CD14-positive monocyte (primary cell): ENCODE results near the gene MALL. TPM values are rescaled to one million over a fixed set of nuclear protein-coding genes. Genes with fewer than 3 reads are reported as not detected.

Experiments used
- DNase-seq, 3 donors: peaks; one replicate each; pipeline ENCODE4 v3.0.0-alpha.2; 2011 to 2022
- H2AFZ ChIP-seq: 2 replicates; pipeline ENCODE4 v1.6.0; 2012; ENCODE audit warnings: mild to moderate bottlenecking, low read depth, low read length, inconsistent platforms; ENCODE audit not compliant: insufficient read depth, poor library complexity, severe bottlenecking
- H3K27ac ChIP-seq, 2 donors: 1 replicate in 1 of 2; 2 replicates in 1 of 2; pipeline ENCODE4 v1.5.1; 2012 to 2013; ENCODE audit warnings: low read length in 2 of 2, control low read depth in 1 of 2, inconsistent platforms in 1 of 2, low read depth in 1 of 2, mild to moderate bottlenecking in 1 of 2
- H3K27me3 ChIP-seq, 2 donors: one replicate each; pipeline versions ENCODE4 v1.6.0 to v1.6.1; 2011 to 2013; ENCODE audit warnings: low read length in 2 of 2; ENCODE audit not compliant: control insufficient read depth in 2 of 2, insufficient read depth in 2 of 2
- H3K36me3 ChIP-seq, 2 donors: replicated peaks in 1 of 2; 1 replicate in 1 of 2; 2 replicates in 1 of 2; pipeline versions ENCODE4 v1.5.1 to v1.6.1; 2012 to 2013; ENCODE audit warnings: low read length in 2 of 2, control low read depth in 1 of 2, inconsistent platforms in 1 of 2, mild to moderate bottlenecking in 1 of 2; ENCODE audit not compliant: insufficient read depth in 2 of 2, control insufficient read depth in 1 of 2
- H3K4me1 ChIP-seq, 2 donors: 1 replicate in 1 of 2; 2 replicates in 1 of 2; pipeline versions ENCODE4 v1.5.1 to v1.6.1; 2012 to 2013; ENCODE audit warnings: low read length in 2 of 2, control low read depth in 1 of 2, inconsistent platforms in 1 of 2, mild to moderate bottlenecking in 1 of 2, moderate library complexity in 1 of 2; ENCODE audit not compliant: insufficient read depth in 2 of 2, control insufficient read depth in 1 of 2
- H3K4me2 ChIP-seq: replicated peaks from 2 replicates; pipeline ENCODE3; 2012; ENCODE audit warnings: low read length, moderate library complexity, mild to moderate bottlenecking; ENCODE audit not compliant: poor library complexity, severe bottlenecking; ENCODE audit errors: extremely low read depth
- H3K4me3 ChIP-seq, 3 experiments: fragments of 200-600 bp in 1 of 3; sonication (generic) in 1 of 3; replicated peaks in 1 of 3; 1 replicate in 2 of 3; 2 replicates in 1 of 3; pipeline ENCODE4 v1.5.1; 2011 to 2013; ENCODE audit warnings: low read length in 3 of 3, mild to moderate bottlenecking in 3 of 3, control low read depth in 2 of 3, low read depth in 2 of 3, inconsistent platforms in 1 of 3, moderate library complexity in 1 of 3
- H3K79me2 ChIP-seq: 2 replicates; pipeline ENCODE4 v1.6.0; 2012; ENCODE audit warnings: mild to moderate bottlenecking, control low read depth, inconsistent platforms, low read length, moderate library complexity; ENCODE audit not compliant: insufficient read depth
- H3K9ac ChIP-seq: 2 replicates; pipeline ENCODE4 v1.6.0; 2017; ENCODE audit warnings: low read length, mild to moderate bottlenecking; ENCODE audit not compliant: insufficient read depth, poor library complexity, severe bottlenecking
- H3K9me3 ChIP-seq, 2 donors: replicated peaks in 1 of 2; 1 replicate in 1 of 2; 2 replicates in 1 of 2; pipeline versions ENCODE4 v1.5.1 to v1.6.1; 2012 to 2013; ENCODE audit warnings: low read length in 2 of 2, control low read depth in 1 of 2; ENCODE audit not compliant: control insufficient read depth in 1 of 2, insufficient read depth in 1 of 2
- H4K20me1 ChIP-seq: 2 replicates; pipeline ENCODE4 v1.6.0; 2012; ENCODE audit warnings: mild to moderate bottlenecking, low read length, control low read depth, moderate library complexity; ENCODE audit not compliant: insufficient read depth
- H3K27ac Mint-ChIP-seq, 7 donors: one replicate each; pipeline ENCODE4 v1.8.0; 2020; ENCODE audit warnings: mild to moderate bottlenecking in 7 of 7, mixed read lengths in 7 of 7, moderate library complexity in 6 of 7, inconsistent platforms in 2 of 7
- H3K27me3 Mint-ChIP-seq, 3 donors: one replicate each; pipeline ENCODE4 v1.8.0; 2021 to 2022; ENCODE audit warnings: low read depth in 3 of 3, mild to moderate bottlenecking in 3 of 3, mixed read lengths in 3 of 3, moderate library complexity in 3 of 3, inconsistent platforms in 1 of 3
- H3K36me3 Mint-ChIP-seq, 2 donors: one replicate each; pipeline ENCODE4 v1.8.0; 2020; ENCODE audit warnings: mixed read lengths in 2 of 2, inconsistent platforms in 1 of 2, mild to moderate bottlenecking in 1 of 2
- H3K4me1 Mint-ChIP-seq: one replicate; pipeline ENCODE4 v1.8.0; 2020; ENCODE audit warnings: mild to moderate bottlenecking, mixed read lengths
- H3K4me3 Mint-ChIP-seq, 2 donors: one replicate each; pipeline ENCODE4 v1.8.0; 2020; ENCODE audit warnings: mild to moderate bottlenecking in 2 of 2, mixed read lengths in 2 of 2, moderate library complexity in 1 of 2
- H3K9me3 Mint-ChIP-seq, 7 donors: one replicate each; pipeline ENCODE4 v1.8.0; 2020 to 2022; ENCODE audit warnings: mixed read lengths in 7 of 7, mild to moderate bottlenecking in 6 of 7, moderate library complexity in 6 of 7, inconsistent platforms in 2 of 7
- CTCF ChIP-seq: fragments of 200-600 bp; IDR thresholded peaks from one replicate; pipeline ENCODE4 v1.8.0; 2022; ENCODE audit warnings: antibody characterized with exemption, mild to moderate bottlenecking
- WGBS: methylation state at CpG from one replicate; pipeline ENCODE4 v1.1.5; 2013; ENCODE audit warnings: missing lambda C conversion rate; ENCODE audit not compliant: insufficient coverage; 5-methylcytosine and 5-hydroxymethylcytosine counted together
- intact Hi-C, 2 donors: fragments of 100-400 bp; cut with micrococcal nuclease; formaldehyde crosslinking; loops; one replicate each; pipeline versions ENCODE4 v1.15.0 to v1.15.1; 2023
- polyA plus RNA-seq, 3 donors: library from polyadenylated mRNA; depleted of rRNA in 1 of 3; unstranded in 2 of 3; stranded (reverse) in 1 of 3; fragments of 300-500 nt in 2 of 3; fragments of >200 nt in 1 of 3; fragmentation: Illumina TruSeq in 2 of 3; gene quantifications; 1 replicate in 2 of 3; 2 replicates in 1 of 3; pipeline ENCODE4 v1.2.3, GENCODE V29; 2012 to 2021

MALL gene
- polyA plus RNA-seq, 3 donors: 0.12 TPM; not detected in 2

GRCh38 chr2:110152943-110153342 lies 37.3 kb upstream of the MALL start:
- DNase-seq: no peak
- Histone ChIP-seq H3K36me3 (no peaks in the 10 kb centered on the region), H3K4me3 (no peak overlapping the region), H3K27me3 (no peaks in the 10 kb centered on the region), H3K4me2 (no peak overlapping the region), H2AFZ (no peak overlapping the region), H3K9me3 (no peaks in the 10 kb centered on the region), H3K79me2 (no peaks in the 10 kb centered on the region), H3K27ac (no peak overlapping the region), H3K9ac (no peak overlapping the region), H3K4me1 (no peaks in the 10 kb centered on the region), H4K20me1 (no peaks in the 10 kb centered on the region)
- Mint-ChIP-seq H3K27me3 (peaks cover 1 to 2% (median 2%) of the 10 kb centered on the region in 3 donors), H3K4me1 (peaks cover 4% of the 10 kb centered on the region), H3K4me3 (no peak overlapping the region), H3K36me3 (no peaks in the 10 kb centered on the region), H3K27ac (no peak overlapping the region), H3K9me3 (peaks cover 4 to 21% (median 12%) of the 10 kb centered on the region in 7 donors)
- WGBS: no CpG with 5 or more reads among the region's 3 CpGs
- intact Hi-C loops: no loop called here
- no peak for TF ChIP-seq CTCF

GRCh38 chr2:110149330-110150220 lies 34.0 kb upstream of the MALL start:
- Histone ChIP-seq H2AFZ (no peak overlapping the region), H3K27ac (no peak overlapping the region), H3K36me3 (no peaks in the 10 kb centered on the region), H4K20me1 (no peaks in the 10 kb centered on the region), H3K27me3 (no peaks in the 10 kb centered on the region), H3K9me3 (no peaks in the 10 kb centered on the region), H3K4me1 (no peaks in the 10 kb centered on the region), H3K4me2 (no peak overlapping the region), H3K4me3 (no peak overlapping the region), H3K79me2 (no peaks in the 10 kb centered on the region), H3K9ac (no peak overlapping the region)
- no peak for DNase-seq
- intact Hi-C loops: no loop called here
- WGBS: no CpG with 5 or more reads among the region's 6 CpGs
- Mint-ChIP-seq H3K4me3 (no peak overlapping the region), H3K27ac (no peak overlapping the region), H3K4me1 (no peaks in the 10 kb centered on the region), H3K36me3 (no peaks in the 10 kb centered on the region), H3K9me3 (peaks cover 4 to 11% (median 9%) of the 10 kb centered on the region in 7 donors), H3K27me3 (peaks cover 0 to 1% (median 0%) of the 10 kb centered on the region in 3 donors)
- no peak for TF ChIP-seq CTCF
